ENCODE results near the gene MAP3K7.

GRCh38 chr6:90538278-90539046 lies 48.4 kb downstream of the MAP3K7 start:
- TF ChIP-seq, protein P1, sequence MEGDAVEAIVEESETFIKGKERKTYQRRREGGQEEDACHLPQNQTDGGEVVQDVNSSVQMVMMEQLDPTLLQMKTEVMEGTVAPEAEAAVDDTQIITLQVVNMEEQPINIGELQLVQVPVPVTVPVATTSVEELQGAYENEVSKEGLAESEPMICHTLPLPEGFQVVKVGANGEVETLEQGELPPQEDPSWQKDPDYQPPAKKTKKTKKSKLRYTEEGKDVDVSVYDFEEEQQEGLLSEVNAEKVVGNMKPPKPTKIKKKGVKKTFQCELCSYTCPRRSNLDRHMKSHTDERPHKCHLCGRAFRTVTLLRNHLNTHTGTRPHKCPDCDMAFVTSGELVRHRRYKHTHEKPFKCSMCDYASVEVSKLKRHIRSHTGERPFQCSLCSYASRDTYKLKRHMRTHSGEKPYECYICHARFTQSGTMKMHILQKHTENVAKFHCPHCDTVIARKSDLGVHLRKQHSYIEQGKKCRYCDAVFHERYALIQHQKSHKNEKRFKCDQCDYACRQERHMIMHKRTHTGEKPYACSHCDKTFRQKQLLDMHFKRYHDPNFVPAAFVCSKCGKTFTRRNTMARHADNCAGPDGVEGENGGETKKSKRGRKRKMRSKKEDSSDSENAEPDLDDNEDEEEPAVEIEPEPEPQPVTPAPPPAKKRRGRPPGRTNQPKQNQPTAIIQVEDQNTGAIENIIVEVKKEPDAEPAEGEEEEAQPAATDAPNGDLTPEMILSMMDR (optimal IDR thresholded peaks at IDR 0.05 in 1 of 3, IDR thresholded peaks at IDR 0.05 in 1 of 3, conservative IDR thresholded peaks at IDR 0.05 in 1 of 3; ENCODE audit: extremely low read depth in 1 of 3, insufficient read depth in 2 of 3, low read length in 3 of 3) = no peak
- no peak for TF ChIP-seq EZH2 (IDR thresholded peaks at IDR 0.05; ENCODE audit: low read length)

Data from keratinocyte (primary cell).